HepG2 (cell line): ENCODE results near the gene MNAT1. TPM values are rescaled to one million over a fixed set of nuclear protein-coding genes. Genes with fewer than 3 reads are reported as not detected.

Experiments used
- CEBPG ChIP-seq: IDR thresholded peaks from 2 replicates; pipeline ENCODE4 v1.6.1; 2016
- CHD2 ChIP-seq: IDR thresholded peaks from 2 replicates; pipeline ENCODE4 v1.6.1; 2011; ENCODE audit warnings: low read depth, low read length, improper control_type of control experiment
- DR1 ChIP-seq: sonication (generic); formaldehyde crosslinking; IDR thresholded peaks from 2 replicates; pipeline ENCODE4 v1.8.0; 2021; ENCODE audit warnings: mild to moderate bottlenecking, missing genetic modification reagents, inconsistent platforms
- GZF1 ChIP-seq: sonication (generic); formaldehyde crosslinking; IDR thresholded peaks from 2 replicates; pipeline ENCODE4 v1.5.1; 2020; ENCODE audit warnings: mild to moderate bottlenecking, missing genetic modification reagents
- MTERF4 ChIP-seq: sonication (generic); formaldehyde crosslinking; IDR thresholded peaks from 2 replicates; pipeline ENCODE4 v1.8.0; 2023; ENCODE audit warnings: mild to moderate bottlenecking, missing genetic modification reagents
- SMAD1 ChIP-seq: sonication (generic); formaldehyde crosslinking; IDR thresholded peaks from 2 replicates; pipeline ENCODE4 v1.4.0; 2020; ENCODE audit warnings: missing genetic modification reagents, low read depth, mild to moderate bottlenecking, borderline replicate concordance
- USF2 ChIP-seq, 2 experiments: sonication (generic) in 1 of 2; formaldehyde crosslinking in 1 of 2; IDR thresholded peaks; 2 replicates each; pipeline versions ENCODE4 v1.5.1 to v1.6.1; 2011 to 2020; ENCODE audit warnings: borderline replicate concordance in 1 of 2, low read depth in 1 of 2, low read length in 1 of 2, mild to moderate bottlenecking in 1 of 2, missing genetic modification reagents in 1 of 2, moderate library complexity in 1 of 2
- ZBTB38 ChIP-seq: sonication (generic); formaldehyde crosslinking; IDR thresholded peaks from 2 replicates; pipeline ENCODE4 v1.5.1; 2020; ENCODE audit warnings: mild to moderate bottlenecking, missing genetic modification reagents
- ZNF263 ChIP-seq: sonication (generic); formaldehyde crosslinking; IDR thresholded peaks from 2 replicates; pipeline ENCODE4 v1.4.0; 2020; ENCODE audit warnings: missing genetic modification reagents
- ZNF280B ChIP-seq: sonication (generic); formaldehyde crosslinking; IDR thresholded peaks from 2 replicates; pipeline ENCODE4 v1.5.0; 2020; ENCODE audit warnings: missing genetic modification reagents, mild to moderate bottlenecking, borderline replicate concordance
- ZNF407 ChIP-seq: sonication (generic); formaldehyde crosslinking; IDR thresholded peaks from one replicate; pipeline ENCODE4 v1.5.1; 2020; ENCODE audit warnings: mild to moderate bottlenecking, missing genetic modification reagents; ENCODE audit errors: not compliant biosample characterization
- ZNF572 ChIP-seq: sonication (generic); formaldehyde crosslinking; IDR thresholded peaks from 2 replicates; pipeline ENCODE4 v1.5.1; 2020; ENCODE audit warnings: mild to moderate bottlenecking, missing genetic modification reagents
- ZNF652 ChIP-seq: IDR thresholded peaks from 2 replicates; pipeline ENCODE4 v1.6.1; 2016; ENCODE audit warnings: low read depth, borderline replicate concordance
- ZSCAN21 ChIP-seq: sonication (generic); formaldehyde crosslinking; IDR thresholded peaks from 2 replicates; pipeline ENCODE4 v1.8.0; 2022; ENCODE audit warnings: mild to moderate bottlenecking, missing genetic modification reagents, moderate library complexity, borderline replicate concordance
- polyA plus RNA-seq, 8 experiments: library from polyadenylated mRNA; depleted of rRNA in 3 of 8; stranded (reverse) in 7 of 8; unstranded in 1 of 8; fragments of >200 nt; fragmentation: Illumina TruSeq in 4 of 8; extraction: Trizol in 4 of 8; gene quantifications; 2 replicates each; pipeline versions ENCODE4 v1.2.1 to v1.2.3, GENCODE V29; 2011 to 2016; ENCODE audit warnings: low read depth in 4 of 8, missing spikeins in 1 of 8, mixed read lengths in 1 of 8; ENCODE audit not compliant: insufficient read depth in 1 of 8
- total RNA-seq, 5 experiments: library from RNA; depleted of rRNA; stranded (reverse); fragments of >200 nt; fragmentation: Illumina TruSeq; extraction: Trizol; gene quantifications; 2 replicates each; pipeline ENCODE4 v1.2.3, GENCODE V29; 2016; ENCODE audit warnings: low read depth in 1 of 5

Gene MNAT1
- total and polyA plus RNA-seq, 2 of the 13 experiments (the other 11 are each of a cell fraction or from before 2014, with no cell fraction given): 49.2 to 94.8 TPM

- peak; percentile 82; the same call in 1 of the 2 replicates for TF ChIP-seq MTERF4
- peak; percentile 76; the same call in 1 of the 2 replicates for TF ChIP-seq ZNF652 (CRISPR knock-in tag)
- peak; percentile 76; the same call in 1 of the 2 replicates for TF ChIP-seq ZBTB38 (CRISPR knock-in tag)
- TF ChIP-seq CEBPG (CRISPR knock-in tag): peak; percentile 46; the same call in 1 of the 2 replicates
- peak; percentile 68; the same call in 1 of the 2 replicates for TF ChIP-seq GZF1 (CRISPR knock-in tag)
- peak; percentile 43; the same call in 1 of the 2 replicates for TF ChIP-seq ZSCAN21
- TF ChIP-seq ZNF572 (CRISPR knock-in tag): 0 out of 2 replicates have a peak, but pooled peaks have one; percentile 59
- peak; percentile 75; the same call in 1 of the 2 replicates for TF ChIP-seq ZNF280B
- TF ChIP-seq CHD2: no peak
- no peak for TF ChIP-seq USF2 (IDR thresholded peaks at IDR 0.05; ENCODE audit: low read depth, low read length)
- TF ChIP-seq USF2 (CRISPR knock-in tag; IDR thresholded peaks at IDR 0.05; ENCODE audit: borderline replicate concordance): no peak
- peak; percentile 81 for TF ChIP-seq ZNF407 (CRISPR knock-in tag)
- peak; percentile 81; the same call in 1 of the 2 replicates for TF ChIP-seq SMAD1 (CRISPR knock-in tag)
- no peak for TF ChIP-seq DR1 (CRISPR knock-in tag)
- peak; percentile 71; the same call in 1 of the 2 replicates for TF ChIP-seq ZNF263 (CRISPR knock-in tag)
Observed at GRCh38 chr14:60734465-60735242, at the start of gene MNAT1 (continued).
